ENCODE results near the gene CDKN2B.

CDKN2B gene

GRCh38 chr9:21995006-21995665, 14.0 kb downstream of the CDKN2B start:
- peak overlapping the region; percentile 67 for H3K4me3 ChIP-seq (ENCODE audit: low read depth, low read length)

- peak within 1 kb of the TSS; percentile 67 for H3K4me3 ChIP-seq (ENCODE audit: low read depth, low read length)
Measured at GRCh38 chr9:21994556-21995005, 14.5 kb downstream of the CDKN2B start, which contains the start of gene CDKN2B-AS1. CDKN2B-AS1 (plus strand) TSS chr9:21994791.

- peak within 1 kb of the TSS; percentile 67 for H3K4me3 ChIP-seq (ENCODE audit: low read depth, low read length)
Measured at GRCh38 chr9:21993893-21994555, 15.1 kb downstream of the CDKN2B start, which contains the start of gene CDKN2A. CDKN2A (minus strand) TSS chr9:21994392.

- H3K4me3 ChIP-seq (ENCODE audit: low read depth, low read length) = no peak overlapping the region
Measured at GRCh38 chr9:21993007-21993406, 16.1 kb downstream of the CDKN2B start.

GRCh38 chr9:21991072-21991959, 17.8 kb downstream of the CDKN2B start:
- H3K4me3 ChIP-seq (ENCODE audit: low read depth, low read length) = no peak overlapping the region

GRCh38 chr9:21989440-21990189, 19.5 kb downstream of the CDKN2B start:
- no peak overlapping the region for H3K4me3 ChIP-seq (ENCODE audit: low read depth, low read length)

GRCh38 chr9:21988056-21988990, 20.8 kb downstream of the CDKN2B start:
- H3K4me3 ChIP-seq (ENCODE audit: low read depth, low read length) = no peak overlapping the region

GRCh38 chr9:21985964-21986667, 23.0 kb downstream of the CDKN2B start:
- no peak overlapping the region for H3K4me3 ChIP-seq (ENCODE audit: low read depth, low read length)

- H3K4me3 ChIP-seq (ENCODE audit: low read depth, low read length) = no peak overlapping the region
Measured at GRCh38 chr9:21984101-21984500, 25.0 kb downstream of the CDKN2B start.

- no peak overlapping the region for H3K4me3 ChIP-seq (ENCODE audit: low read depth, low read length)
Measured at GRCh38 chr9:21983561-21983935, 25.6 kb downstream of the CDKN2B start.

- H3K4me3 ChIP-seq (ENCODE audit: low read depth, low read length) = no peak overlapping the region
Measured at GRCh38 chr9:21982861-21983560, 26.1 kb downstream of the CDKN2B start.

- no peak overlapping the region for H3K4me3 ChIP-seq (ENCODE audit: low read depth, low read length)
Measured at GRCh38 chr9:21982391-21982790, 26.7 kb downstream of the CDKN2B start.

- no peak overlapping the region for H3K4me3 ChIP-seq (ENCODE audit: low read depth, low read length)
Measured at GRCh38 chr9:21976334-21976875, 32.7 kb downstream of the CDKN2B start.

- H3K4me3 ChIP-seq (ENCODE audit: low read depth, low read length) = peak overlapping the region; percentile 38
Measured at GRCh38 chr9:21974722-21975409, 34.2 kb downstream of the CDKN2B start.

- peak overlapping the region; percentile 38 for H3K4me3 ChIP-seq (ENCODE audit: low read depth, low read length)
Measured at GRCh38 chr9:21974343-21974721, 34.8 kb downstream of the CDKN2B start.

- no peak overlapping the region for H3K4me3 ChIP-seq (ENCODE audit: low read depth, low read length)
Measured at GRCh38 chr9:21972361-21972760, 36.7 kb downstream of the CDKN2B start.

- H3K4me3 ChIP-seq (ENCODE audit: low read depth, low read length) = no peak overlapping the region
Measured at GRCh38 chr9:21970800-21971640, 38.1 kb downstream of the CDKN2B start.
